Heart left ventricle (tissue), 16 donors: ENCODE results near the gene RAI1. TPM values are rescaled to one million over a fixed set of nuclear protein-coding genes. Genes with fewer than 3 reads are reported as not detected.
A peak's percentile ranks its signal among the peaks of the same experiment; 100 is the strongest.

Experiments
- ATAC-seq, 4 donors: fragments of 200-7000 bp; cut with Tn5 transposase; one replicate each; pipeline ENCODE4 v1.9.1; 2020 to 2022; ENCODE audit warnings: moderate library complexity in 4 of 4, mild to moderate bottlenecking in 3 of 4, moderate number of reproducible peaks in 1 of 4
- DNase-seq, 5 donors: peaks; one replicate each; pipeline ENCODE4 v3.0.0-alpha.2; 2020
- H3K27ac ChIP-seq, 12 donors: fragments of 200-600 bp; sonication (generic) in 4 of 12; one replicate each; pipeline versions ENCODE4 v1.5.0 to v1.8.0; 2016 to 2022; ENCODE audit warnings: mild to moderate bottlenecking in 2 of 12
- H3K27me3 ChIP-seq, 9 donors: fragments of 200-600 bp; sonication (generic) in 2 of 9; one replicate each; pipeline versions ENCODE4 v1.5.1 to v1.8.0; 2016 to 2022; ENCODE audit warnings: mild to moderate bottlenecking in 3 of 9
- H3K36me3 ChIP-seq, 9 donors: fragments of 200-600 bp; sonication (generic) in 2 of 9; one replicate each; pipeline versions ENCODE4 v1.5.0 to v1.8.0; 2018 to 2022; ENCODE audit warnings: mild to moderate bottlenecking in 2 of 9
- H3K4me1 ChIP-seq, 12 donors: fragments of 200-600 bp; sonication (generic) in 4 of 12; one replicate each; pipeline versions ENCODE4 v1.5.0 to v1.8.0; 2016 to 2022; ENCODE audit warnings: mild to moderate bottlenecking in 3 of 12
- H3K4me3 ChIP-seq, 12 donors: fragments of 200-600 bp; sonication (generic) in 4 of 12; one replicate each; pipeline versions ENCODE4 v1.5.0 to v1.8.0; 2017 to 2022; ENCODE audit warnings: mild to moderate bottlenecking in 9 of 12, moderate library complexity in 4 of 12
- H3K9me3 ChIP-seq, 12 donors: fragments of 200-600 bp; sonication (generic) in 4 of 12; one replicate each; pipeline versions ENCODE4 v1.5.0 to v1.8.0; 2016 to 2022; ENCODE audit warnings: mild to moderate bottlenecking in 1 of 12
- CTCF ChIP-seq, 12 donors: fragments of 200-600 bp; sonication (generic) in 4 of 12; IDR thresholded peaks; one replicate each; pipeline versions ENCODE4 v1.5.0 to v1.8.0; 2018 to 2022; ENCODE audit warnings: antibody characterized with exemption in 12 of 12, mild to moderate bottlenecking in 5 of 12
- POLR2A ChIP-seq, 2 donors: fragments of 450-650 bp; IDR thresholded peaks; one replicate each; pipeline ENCODE4 v1.6.1; 2017; ENCODE audit warnings: antibody characterized with exemption in 2 of 2, mild to moderate bottlenecking in 2 of 2, moderate library complexity in 2 of 2
- WGBS, 4 donors: extraction: QIAGEN DNeasy Blood & Tissue Kit in 2 of 4; methylation state at CpG; one replicate each; pipeline versions ENCODE4 v1.1.5 to v1.1.7; 2013 to 2018; 5-methylcytosine and 5-hydroxymethylcytosine counted together
- intact Hi-C, 10 donors: fragments of 100-400 bp; cut with DNase I; formaldehyde crosslinking; loops; one replicate each; pipeline versions ENCODE4 v1.11.1 to v1.14.2; 2022
- polyA plus RNA-seq, 2 donors: library from polyadenylated mRNA; stranded (reverse); fragments of 200-250 nt; gene quantifications; one replicate each; pipeline ENCODE4 v1.2.3, GENCODE V29; 2013
- total RNA-seq, 9 donors: library from RNA; depleted of rRNA in 2 of 9; stranded (reverse); fragments of >200 nt in 2 of 9; fragmentation: NEBNext Ultra II Directional in 3 of 9; extraction: Animal tissue kit (Norgen Biotek cat#: 25700) in 3 of 9; gene quantifications; one replicate each; pipeline versions ENCODE4 v1.1.0 to v1.2.4, GENCODE V29; 2016 to 2023
- donor health status: ischemic (EF 13 %, LVEDD 7.1; RV severe dilation, severe dysfunction).
- donor health status: healthy with polysubstance abuse.
- donor health status: DM: no; HTN: yes; CAD: no.
- donor health status: DM: no; HTN: no; CAD: no.
- donor health status: ischemic (EF 25% LVEDD 6.9; RV normal size, moderate dysfunction).
- donor health status: ischemic (EF 25% LVEDD 5.7; RV mildly dilated, moderate dysfunction).
- donor health status: healthy.
- donor health status: DM: yes; HTN: yes; CAD: no.
- donor health status: ischemic (EF 35%, LVEDD 5.7; RV mildly dilated, moderate dysfunction).
- donor health status: nonischemic (EF 11% LVEDD 7.7; RV severe dilation, severe dysfunction).
- donor health status: DM: yes; HTN: yes; CAD: no.
- donor health status: PGD.
- donor health status: ischemic (EF 29% LVEDD 5.4; RV normal size, mild dysfunction).
- donor health status: nonischemic (EF 23%, LVEDD 6.1; RV moderate dilation, normal function).

RAI1 gene
- total and polyA plus RNA-seq, 11 donors, result 15.1 to 37.2 (median 20.8) TPM

GRCh38 chr17:17716837-17717523 is 35.7 kb downstream of the RAI1 start:
- H3K4me1 ChIP-seq, result peaks cover 0 to 73% (median 31%) of the 10 kb centered on the region in 12 donors
- no peaks in the 10 kb centered on the region for H3K36me3 ChIP-seq
- WGBS, 4 donors, result 77 to 87% (median 84%) methylated on average over 6 to 7 of the region's 7 CpGs
- H3K4me3 ChIP-seq, result no peak overlapping the region
- no peak for ATAC-seq
- H3K27ac ChIP-seq, result no peak overlapping the region
- intact Hi-C loops, result no loop called here
- TF ChIP-seq POLR2A (IDR thresholded peaks at IDR 0.05) (no peak), CTCF (IDR thresholded peaks at IDR 0.05) (no peak)
- DNase-seq, result no peak
- H3K27me3 ChIP-seq, result no peaks in the 10 kb centered on the region
- no peaks in the 10 kb centered on the region for H3K9me3 ChIP-seq

- Histone ChIP-seq H3K9me3 (no peaks in the 10 kb centered on the region), H3K36me3 (no peaks in the 10 kb centered on the region), H3K4me3 (no peak overlapping the region), H3K4me1 (peaks cover 0 to 71% (median 27%) of the 10 kb centered on the region in 12 donors), H3K27ac (no peak overlapping the region), H3K27me3 (peaks cover 0 to 6% (median 0%) of the 10 kb centered on the region in 9 donors)
- TF ChIP-seq POLR2A (IDR thresholded peaks at IDR 0.05) (no peak), CTCF (IDR thresholded peaks at IDR 0.05) (no peak)
- no peak for DNase-seq
- intact Hi-C loops, result no loop called here
- ATAC-seq, result no peak
- 75 to 80% (median 77%) methylated on average over 5 of the region's 5 CpGs for WGBS, 4 donors
Observed at GRCh38 chr17:17718251-17718650, 37.0 kb downstream of the RAI1 start.

- Histone ChIP-seq H3K27me3 (peaks cover 0 to 14% (median 0%) of the 10 kb centered on the region in 9 donors), H3K4me3 (no peak overlapping the region), H3K9me3 (no peaks in the 10 kb centered on the region), H3K36me3 (no peaks in the 10 kb centered on the region), H3K4me1 (peaks cover 0 to 68% (median 22%) of the 10 kb centered on the region in 12 donors), H3K27ac (peak overlapping the region in 4 of 12 donors; percentile 20 to 57 (median 47))
- DNase-seq (no peak), ATAC-seq (no peak)
- 90 to 94% (median 92%) methylated on average over 6 of the region's 6 CpGs for WGBS, 4 donors
- intact Hi-C loops, result no loop called here
- no peak for TF ChIP-seq CTCF (IDR thresholded peaks at IDR 0.05)
- TF ChIP-seq POLR2A (IDR thresholded peaks at IDR 0.05), result no peak
Observed at GRCh38 chr17:17719199-17719940, 38.1 kb downstream of the RAI1 start.

GRCh38 chr17:17719966-17720543 is 38.8 kb downstream of the RAI1 start:
- Histone ChIP-seq H3K4me1 (peaks cover 0 to 68% (median 22%) of the 10 kb centered on the region in 12 donors), H3K4me3 (no peak overlapping the region), H3K27ac (peak overlapping the region in 6 of 12 donors; percentile 20 to 57 (median 34)), H3K27me3 (peaks cover 0 to 16% (median 0%) of the 10 kb centered on the region in 9 donors), H3K36me3 (no peaks in the 10 kb centered on the region), H3K9me3 (no peaks in the 10 kb centered on the region)
- ATAC-seq (peak in 1 of 4 donors; percentile 12), DNase-seq (no peak)
- intact Hi-C loops, result loop anchor here in 2 of 10 donors (5.0 kb wide), 1 partner anchor 33 kb away; no protein-coding TSS in a partner anchor
- TF ChIP-seq POLR2A (IDR thresholded peaks at IDR 0.05), result no peak
- TF ChIP-seq CTCF (IDR thresholded peaks at IDR 0.05), result no peak
- 22 to 86% (median 59%) methylated on average over 1 to 3 of the region's 3 CpGs for WGBS, 4 donors
